ENCODE measurements around the gene LINC00632. TPM values are rescaled to one million over a fixed set of nuclear protein-coding genes. Genes with fewer than 3 reads are reported as not detected.
"Not testable (repeated sequence)": the region's sequence is repeated elsewhere in the genome, so short reads cannot be mapped to it uniquely, and the experiment has no call there.

The LINC00632 gene
- total RNA-seq: 10 to 100 TPM; 37.4 to 39.9 TPM

- Mint-ChIP-seq H3K4me1 (peaks cover 3% of the 10 kb centered on the region), H3K27ac (no peak within 1 kb of the TSS), H3K4me3 (no peak within 1 kb of the TSS), H3K27me3 (no peaks in the 10 kb centered on the region), H3K9me3 (no peaks in the 10 kb centered on the region), H3K36me3 (ENCODE audit: low read depth) (no peaks in the 10 kb centered on the region)
- ChIA-PET POLR2A (no interaction called here), CTCF (no interaction called here)
- no peak for DNase-seq
Measured at GRCh38 chrX:140709421-140709846, at the start of gene LINC00632. Gene LINC00632, plus strand, starts transcription at chrX:140709759.

GRCh38 chrX:140661643-140662042 is 47.9 kb upstream of the LINC00632 start:
- DNase-seq: no peak
- Mint-ChIP-seq H3K27ac (no peak overlapping the region), H3K4me1 (no peaks in the 10 kb centered on the region), H3K27me3 (no peaks in the 10 kb centered on the region), H3K36me3 (ENCODE audit: low read depth) (no peaks in the 10 kb centered on the region), H3K9me3 (no peaks in the 10 kb centered on the region), H3K4me3 (no peak overlapping the region)
- ChIA-PET POLR2A (no interaction called here), CTCF (no interaction called here)

DNA sequence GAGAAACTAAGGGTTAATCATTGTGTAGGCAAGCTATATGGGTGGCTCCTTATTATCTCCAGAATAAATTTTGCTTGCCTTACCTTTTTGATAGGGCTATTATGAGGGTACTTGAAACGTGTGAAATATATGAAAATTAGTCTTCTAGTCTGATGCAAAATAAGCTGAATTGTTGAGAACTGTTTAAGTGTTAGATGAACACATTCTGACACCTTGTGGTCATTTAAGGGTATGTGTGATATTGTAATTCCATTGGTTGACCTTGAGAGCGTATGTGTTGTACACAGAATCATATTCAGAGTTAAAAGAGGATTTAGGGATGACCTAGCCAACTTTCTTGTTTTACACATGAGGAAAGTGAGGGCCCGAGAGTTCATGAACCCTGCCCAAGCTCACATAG is 44.6 kb upstream of the LINC00632 start:
- Mint-ChIP-seq H3K4me3 (no peak overlapping the region), H3K27me3 (no peaks in the 10 kb centered on the region), H3K27ac (no peak overlapping the region), H3K4me1 (no peaks in the 10 kb centered on the region), H3K36me3 (ENCODE audit: low read depth) (no peaks in the 10 kb centered on the region), H3K9me3 (no peaks in the 10 kb centered on the region)
- ChIA-PET CTCF (no interaction called here), POLR2A (no interaction called here)
- DNase-seq: no peak

DNA sequence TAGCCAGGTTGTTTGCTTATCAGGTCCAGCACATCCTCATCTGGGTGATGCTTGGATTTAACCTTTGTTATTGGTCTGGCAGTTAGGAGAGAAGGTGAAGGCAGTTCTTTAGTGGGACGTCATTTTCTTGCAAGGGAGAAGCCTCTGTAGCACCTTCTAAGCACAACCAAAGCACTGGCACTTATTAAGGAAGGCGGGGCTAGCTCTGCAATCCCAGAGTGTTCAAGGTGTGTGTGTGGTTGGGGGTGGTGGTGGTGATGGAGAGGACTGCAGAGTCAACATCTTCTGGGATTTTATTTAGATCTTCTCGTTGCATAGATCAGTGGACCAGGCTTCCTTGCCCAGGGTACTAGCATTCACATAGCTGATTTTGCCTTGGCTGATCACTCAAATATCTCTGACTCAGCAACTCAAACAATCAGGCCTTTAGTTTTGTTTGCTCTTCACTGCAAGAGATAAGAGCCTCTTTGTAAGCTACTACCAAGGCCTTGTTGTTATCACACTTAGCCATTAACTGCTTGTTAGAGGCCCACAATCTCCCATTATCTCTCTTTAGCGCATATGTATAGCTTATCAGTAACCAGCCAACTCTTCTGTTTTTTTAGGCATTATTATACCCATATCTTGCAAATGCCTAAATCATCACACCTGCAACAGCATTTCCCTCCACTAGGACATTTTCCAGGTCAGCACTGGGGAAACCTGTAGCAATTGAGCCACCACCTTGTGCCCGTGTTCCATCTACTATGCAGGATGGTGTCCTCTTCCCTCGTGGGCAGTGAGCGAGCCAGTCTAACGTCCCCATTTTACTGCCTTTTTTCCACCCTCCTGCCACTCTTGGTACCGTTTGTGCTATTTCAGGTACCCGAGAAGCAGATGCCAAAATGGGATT is 36.5 kb upstream of the LINC00632 start:
- Mint-ChIP-seq H3K36me3 (ENCODE audit: low read depth) (no peaks in the 10 kb centered on the region), H3K4me3 (no peak overlapping the region), H3K4me1 (no peaks in the 10 kb centered on the region), H3K27ac (no peak overlapping the region), H3K9me3 (no peaks in the 10 kb centered on the region), H3K27me3 (no peaks in the 10 kb centered on the region)
- POLR2A ChIA-PET: no interaction called here
- CTCF ChIA-PET: no interaction called here
- DNase-seq: no peak

- H3K9me3 Mint-ChIP-seq: no peaks in the 10 kb centered on the region
- H3K27ac Mint-ChIP-seq: no peak overlapping the region
- H3K36me3 Mint-ChIP-seq (ENCODE audit: low read depth): no peaks in the 10 kb centered on the region
- POLR2A ChIA-PET: no interaction called here
- no peaks in the 10 kb centered on the region for H3K27me3 Mint-ChIP-seq
- no peaks in the 10 kb centered on the region for H3K4me1 Mint-ChIP-seq
- DNase-seq: no peak
- CTCF ChIA-PET: no interaction called here
- no peak overlapping the region for H3K4me3 Mint-ChIP-seq
Measured at GRCh38 chrX:140687706-140688105, 21.9 kb upstream of the LINC00632 start.

DNA sequence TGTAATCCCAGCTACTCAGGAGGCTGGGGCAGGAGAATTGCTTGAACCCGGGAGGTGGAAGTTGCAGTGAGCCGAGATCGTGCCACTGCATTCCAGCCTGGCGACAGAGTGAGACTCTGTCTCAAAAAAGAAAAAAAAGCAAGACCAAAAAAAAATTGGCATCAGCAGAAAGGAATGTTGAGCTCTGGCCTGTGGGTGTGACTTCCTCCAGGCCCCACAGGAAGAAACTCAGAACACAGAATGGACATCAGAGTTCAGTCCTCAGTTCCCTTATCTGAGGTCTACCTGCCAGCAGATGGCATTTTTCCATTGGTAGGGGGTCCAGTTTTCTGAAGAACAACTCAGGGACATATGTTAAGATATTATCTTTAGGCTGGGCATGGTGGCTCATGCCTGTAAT is 18.0 kb upstream of the LINC00632 start:
- H3K9me3 Mint-ChIP-seq; H3K4me1 Mint-ChIP-seq; DNase-seq; H3K4me3 Mint-ChIP-seq; H3K36me3 Mint-ChIP-seq (ENCODE audit: low read depth); H3K27me3 Mint-ChIP-seq; CTCF ChIA-PET; H3K27ac Mint-ChIP-seq; POLR2A ChIA-PET: not testable (repeated sequence)

DNA sequence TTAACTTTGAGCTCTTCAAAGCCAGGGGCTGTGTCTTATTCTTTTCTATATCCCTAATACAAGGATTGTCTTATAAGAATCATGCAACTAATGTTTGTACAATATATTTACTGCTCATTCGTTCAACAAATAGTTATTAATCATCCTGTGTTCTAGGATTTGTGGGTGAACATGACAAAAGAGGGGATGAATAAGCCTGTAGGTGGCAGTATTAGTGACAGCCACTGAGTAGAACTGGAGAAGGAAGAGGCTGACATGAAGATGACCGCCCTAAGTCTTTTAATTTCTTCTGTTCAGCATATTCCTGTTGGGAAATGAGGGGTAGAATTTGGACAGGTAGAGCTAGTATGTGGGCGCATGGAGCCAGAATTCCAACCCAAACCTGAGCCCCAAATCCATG is 11.9 kb upstream of the LINC00632 start:
- H3K36me3 Mint-ChIP-seq (ENCODE audit: low read depth): no peaks in the 10 kb centered on the region
- no peaks in the 10 kb centered on the region for H3K4me1 Mint-ChIP-seq
- ChIA-PET CTCF (no interaction called here), POLR2A (no interaction called here)
- no peak overlapping the region for H3K27ac Mint-ChIP-seq
- DNase-seq: no peak
- H3K27me3 Mint-ChIP-seq: no peaks in the 10 kb centered on the region
- no peak overlapping the region for H3K4me3 Mint-ChIP-seq
- no peaks in the 10 kb centered on the region for H3K9me3 Mint-ChIP-seq

DNA sequence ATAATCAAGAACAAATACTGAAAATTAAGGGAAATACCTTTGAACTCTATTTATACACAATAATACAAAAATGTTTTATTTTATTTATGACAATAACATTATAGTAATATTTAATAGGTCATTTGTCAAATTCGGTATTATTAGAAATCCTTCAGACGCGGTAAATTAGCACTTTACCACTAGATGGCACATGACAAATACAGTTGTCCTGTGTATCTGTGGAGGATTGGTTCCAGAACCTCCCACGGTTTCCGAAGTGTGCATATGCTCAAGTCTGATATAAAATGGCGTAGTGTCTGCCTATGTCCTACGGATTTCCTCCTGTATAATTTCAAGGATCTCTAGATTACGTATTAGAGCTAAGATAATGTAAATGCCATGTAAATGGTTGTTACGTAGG is 8.1 kb upstream of the LINC00632 start:
- Mint-ChIP-seq H3K27me3 (no peaks in the 10 kb centered on the region), H3K4me1 (no peaks in the 10 kb centered on the region), H3K27ac (no peak overlapping the region), H3K9me3 (no peaks in the 10 kb centered on the region), H3K36me3 (ENCODE audit: low read depth) (no peaks in the 10 kb centered on the region), H3K4me3 (no peak overlapping the region)
- CTCF ChIA-PET: no interaction called here
- POLR2A ChIA-PET: no interaction called here
- DNase-seq: no peak

DNA sequence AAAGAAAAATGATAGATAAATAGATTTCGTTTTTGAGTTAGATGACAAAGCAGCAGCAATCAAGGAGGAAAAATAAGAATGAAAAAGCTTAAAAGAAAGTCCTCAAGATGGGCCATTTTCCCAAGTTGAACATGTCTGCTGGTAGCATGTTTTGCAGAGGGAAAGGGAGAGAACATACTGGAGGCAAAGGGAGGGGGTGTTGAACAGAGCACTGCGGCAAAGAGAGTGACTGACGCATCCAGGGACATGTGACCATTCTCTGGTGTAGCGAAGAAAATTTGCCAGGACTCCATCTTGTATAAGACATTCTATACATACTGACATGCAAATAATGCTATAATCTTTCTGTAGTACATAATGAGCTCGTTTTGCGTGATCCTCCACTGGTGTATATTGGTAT is 1.2 kb downstream of the LINC00632 start:
- POLR2A ChIA-PET: no interaction called here
- Mint-ChIP-seq H3K27ac (no peak overlapping the region), H3K27me3 (no peaks in the 10 kb centered on the region), H3K4me3 (no peak overlapping the region), H3K36me3 (ENCODE audit: low read depth) (no peaks in the 10 kb centered on the region), H3K4me1 (peaks cover 3% of the 10 kb centered on the region), H3K9me3 (no peaks in the 10 kb centered on the region)
- DNase-seq: no peak
- CTCF ChIA-PET: no interaction called here

DNA sequence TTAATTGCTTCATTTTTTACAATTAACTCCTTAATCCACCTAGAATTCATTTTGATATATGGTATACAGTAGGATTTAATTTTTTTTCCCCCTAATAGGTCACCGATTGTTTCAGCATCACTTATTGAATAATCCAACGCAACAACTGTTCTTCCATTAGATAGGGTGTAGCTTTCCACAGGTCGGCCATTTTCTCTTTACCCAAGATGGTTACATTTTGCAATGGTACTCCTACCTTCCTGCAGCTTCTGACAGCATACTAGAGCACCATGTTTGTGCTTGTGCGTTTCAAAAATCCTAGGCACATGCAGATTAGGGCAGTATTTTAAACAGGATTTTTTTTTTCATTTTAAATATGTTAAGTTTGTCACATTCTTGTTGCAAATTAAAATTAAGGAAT is 2.3 kb downstream of the LINC00632 start:
- peaks cover 3% of the 10 kb centered on the region for H3K4me1 Mint-ChIP-seq
- no peaks in the 10 kb centered on the region for H3K27me3 Mint-ChIP-seq
- no peak for DNase-seq
- no peaks in the 10 kb centered on the region for H3K36me3 Mint-ChIP-seq (ENCODE audit: low read depth)
- no peak overlapping the region for H3K4me3 Mint-ChIP-seq
- no peak overlapping the region for H3K27ac Mint-ChIP-seq
- CTCF ChIA-PET: no interaction called here
- POLR2A ChIA-PET: no interaction called here
- no peaks in the 10 kb centered on the region for H3K9me3 Mint-ChIP-seq

GRCh38 chrX:140712413-140713173 is 3.0 kb downstream of the LINC00632 start:
- peak; percentile 14 for DNase-seq
- H3K4me3 Mint-ChIP-seq: no peak overlapping the region
- peaks cover 3% of the 10 kb centered on the region for H3K4me1 Mint-ChIP-seq
- POLR2A ChIA-PET: no interaction called here
- H3K27ac Mint-ChIP-seq: no peak overlapping the region
- no peaks in the 10 kb centered on the region for H3K27me3 Mint-ChIP-seq
- no peaks in the 10 kb centered on the region for H3K9me3 Mint-ChIP-seq
- CTCF ChIA-PET: no interaction called here
- no peaks in the 10 kb centered on the region for H3K36me3 Mint-ChIP-seq (ENCODE audit: low read depth)

DNA sequence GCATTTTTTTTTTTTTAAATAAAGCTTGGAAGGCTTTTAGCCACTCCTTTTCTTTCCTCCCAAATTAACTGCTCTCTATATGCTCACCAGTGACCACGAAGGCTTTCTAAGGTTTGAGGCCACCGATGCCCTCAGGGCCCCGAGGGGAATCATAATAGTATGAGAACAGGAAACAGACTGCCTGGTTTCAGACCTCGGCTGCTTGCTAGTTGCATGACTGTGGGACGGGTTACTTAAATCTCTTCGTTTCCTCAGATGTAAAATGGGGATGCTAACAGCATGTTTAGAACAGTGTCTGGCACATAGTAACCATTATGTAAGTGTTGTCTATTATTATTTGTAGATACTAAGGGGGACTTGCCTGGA is 3.6 kb downstream of the LINC00632 start:
- Mint-ChIP-seq H3K4me1 (peaks cover 3% of the 10 kb centered on the region), H3K4me3 (no peak overlapping the region), H3K27ac (no peak overlapping the region), H3K27me3 (no peaks in the 10 kb centered on the region), H3K9me3 (no peaks in the 10 kb centered on the region), H3K36me3 (ENCODE audit: low read depth) (no peaks in the 10 kb centered on the region)
- POLR2A ChIA-PET: no interaction called here
- no peak for DNase-seq
- CTCF ChIA-PET: no interaction called here

DNA sequence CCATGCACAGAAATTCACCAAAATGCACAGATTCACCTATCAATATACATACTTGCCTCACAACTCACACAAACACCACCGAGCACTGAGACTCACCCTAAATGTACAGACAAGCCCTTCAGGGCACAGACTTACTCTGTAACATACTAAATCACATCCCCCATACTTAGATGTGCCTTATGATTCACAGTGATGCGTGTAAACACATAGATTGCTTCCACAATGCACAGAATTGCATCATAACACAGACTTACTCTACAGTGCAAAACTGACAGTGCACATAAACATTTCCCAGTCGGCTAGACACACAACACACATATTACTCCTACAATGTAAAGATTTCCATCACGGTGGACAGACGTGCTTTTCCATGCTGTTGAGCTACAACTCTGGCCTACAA is 6.2 kb downstream of the LINC00632 start:
- POLR2A ChIA-PET: no interaction called here
- Mint-ChIP-seq H3K4me3 (no peak overlapping the region), H3K4me1 (peaks cover 3% of the 10 kb centered on the region), H3K27ac (no peak overlapping the region), H3K9me3 (peaks cover 2% of the 10 kb centered on the region), H3K36me3 (ENCODE audit: low read depth) (no peaks in the 10 kb centered on the region), H3K27me3 (no peaks in the 10 kb centered on the region)
- no peak for DNase-seq
- CTCF ChIA-PET: no interaction called here

GRCh38 chrX:140723121-140723715 is 13.7 kb downstream of the LINC00632 start:
- no peak for DNase-seq
- peaks cover 2% of the 10 kb centered on the region for H3K9me3 Mint-ChIP-seq
- no peak overlapping the region for H3K4me3 Mint-ChIP-seq
- H3K27ac Mint-ChIP-seq: no peak overlapping the region
- POLR2A ChIA-PET: no interaction called here
- H3K27me3 Mint-ChIP-seq: no peaks in the 10 kb centered on the region
- CTCF ChIA-PET: no interaction called here
- no peaks in the 10 kb centered on the region for H3K4me1 Mint-ChIP-seq
- no peaks in the 10 kb centered on the region for H3K36me3 Mint-ChIP-seq (ENCODE audit: low read depth)
